NCI-H2196 (cell line): ENCODE measurements around the gene CAPZB.

Experiments
- DNase-seq: peaks from one replicate; lab custom pipeline; 2025; ENCODE audit not compliant: unreplicated experiment; lab: John Stamatoyannopoulos, UW

Gene CAPZB

DNA sequence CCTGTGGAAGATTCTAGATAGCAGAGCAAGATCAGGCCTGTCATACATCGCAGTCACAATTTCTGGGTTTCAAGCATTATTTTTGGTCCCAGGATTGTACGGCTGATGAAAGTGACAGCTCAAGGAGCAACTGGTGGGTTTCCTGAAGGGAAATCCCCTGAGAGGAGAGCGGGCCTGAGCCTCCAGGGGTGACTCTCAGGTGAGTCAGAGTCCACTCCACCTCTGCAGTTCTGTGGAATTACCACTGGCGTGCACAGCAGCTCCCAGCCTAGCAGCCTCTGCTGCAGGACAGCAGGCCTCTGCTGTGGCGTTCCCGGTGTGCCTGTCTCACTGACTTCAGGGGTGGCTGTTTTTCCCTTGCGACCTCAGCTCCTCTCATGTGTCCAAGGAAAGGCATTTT is 148.8 kb downstream of the CAPZB start:
- DNase-seq: no peak

DNA sequence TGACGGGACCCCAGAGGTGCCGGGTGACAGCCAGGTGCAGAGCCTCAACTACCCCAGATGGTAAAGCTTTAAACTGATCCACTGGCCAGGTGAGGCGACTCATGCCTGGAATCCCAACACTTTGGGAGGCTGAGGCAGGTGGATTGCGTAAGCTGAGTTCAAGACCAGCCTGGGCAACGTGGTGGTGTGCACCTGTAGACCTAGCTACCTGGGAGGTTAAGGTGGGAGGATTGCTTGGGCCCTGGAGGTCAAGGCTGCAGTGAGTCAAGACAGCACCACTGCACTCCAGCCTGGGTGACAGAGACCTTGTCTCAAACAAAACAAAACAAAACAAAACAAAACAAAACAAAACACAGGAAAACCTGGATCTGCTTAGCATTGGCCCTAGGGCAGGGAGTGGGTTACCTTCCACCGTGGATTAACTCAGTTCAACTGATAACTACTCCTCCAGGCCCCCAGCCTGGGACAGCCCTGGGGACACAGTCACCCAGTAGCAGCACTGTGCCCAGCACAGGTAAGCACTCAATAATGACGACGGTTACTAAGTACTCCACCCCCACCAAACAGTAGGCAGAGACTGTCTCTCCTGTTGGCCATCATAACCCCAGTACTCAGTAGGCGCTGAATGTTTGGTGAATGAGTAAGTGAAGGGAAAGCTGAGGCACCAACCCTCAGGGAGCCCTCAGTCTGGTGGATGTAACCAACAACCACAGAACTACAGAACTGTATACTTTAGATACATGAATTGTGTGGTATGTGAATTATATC is 151.6 kb downstream of the CAPZB start:
- no peak for DNase-seq

DNA sequence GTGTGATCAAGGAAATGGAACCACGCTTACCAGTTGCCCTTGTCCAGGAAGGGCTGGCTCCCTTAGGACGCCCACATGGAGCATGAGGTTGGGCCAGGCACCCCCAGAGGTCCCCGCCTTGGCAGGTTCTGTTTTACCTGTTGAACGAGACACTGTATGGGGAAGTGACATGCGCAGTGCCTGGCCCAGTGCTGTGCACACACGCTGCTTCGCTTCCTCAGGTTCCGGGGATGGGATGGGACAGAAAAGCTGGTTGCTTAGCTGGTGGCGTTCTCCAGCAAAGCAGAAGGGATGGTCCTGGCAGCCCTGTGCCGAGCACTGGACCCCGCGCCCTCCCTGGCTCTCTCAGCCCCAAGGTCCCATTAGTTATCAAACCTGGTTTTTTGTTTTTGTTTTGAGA is 152.5 kb downstream of the CAPZB start:
- DNase-seq: no peak

DNA sequence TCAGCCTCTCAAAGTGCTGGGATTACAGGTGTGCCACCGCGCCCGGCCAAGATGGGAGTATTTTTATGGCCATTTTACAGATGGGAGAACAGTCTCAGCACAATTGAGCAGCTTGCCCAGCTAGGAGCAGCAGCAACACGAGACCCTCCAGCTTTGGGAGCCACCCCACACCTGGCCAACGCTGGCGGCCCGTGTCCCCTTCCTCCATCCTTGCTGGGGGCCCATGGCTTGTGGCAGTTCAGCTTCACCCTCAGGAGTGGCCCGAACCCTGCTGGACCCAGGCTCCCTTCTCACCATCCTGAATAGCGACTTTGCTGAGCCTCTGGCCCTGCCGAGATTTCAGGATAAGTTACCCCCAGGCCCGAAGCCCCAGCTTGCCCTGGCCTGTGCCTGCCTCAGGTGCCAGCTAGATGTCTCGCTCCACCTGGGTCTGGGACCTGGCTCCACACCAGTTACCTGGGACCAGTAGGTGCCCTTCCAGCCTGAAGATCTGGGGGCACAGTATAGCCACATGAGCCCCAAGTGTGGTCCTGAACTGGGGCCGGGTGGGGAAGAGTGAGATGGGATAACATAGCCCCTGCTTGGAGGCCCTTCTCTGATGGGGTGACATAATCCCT is 154.0 kb downstream of the CAPZB start:
- no peak for DNase-seq

DNA sequence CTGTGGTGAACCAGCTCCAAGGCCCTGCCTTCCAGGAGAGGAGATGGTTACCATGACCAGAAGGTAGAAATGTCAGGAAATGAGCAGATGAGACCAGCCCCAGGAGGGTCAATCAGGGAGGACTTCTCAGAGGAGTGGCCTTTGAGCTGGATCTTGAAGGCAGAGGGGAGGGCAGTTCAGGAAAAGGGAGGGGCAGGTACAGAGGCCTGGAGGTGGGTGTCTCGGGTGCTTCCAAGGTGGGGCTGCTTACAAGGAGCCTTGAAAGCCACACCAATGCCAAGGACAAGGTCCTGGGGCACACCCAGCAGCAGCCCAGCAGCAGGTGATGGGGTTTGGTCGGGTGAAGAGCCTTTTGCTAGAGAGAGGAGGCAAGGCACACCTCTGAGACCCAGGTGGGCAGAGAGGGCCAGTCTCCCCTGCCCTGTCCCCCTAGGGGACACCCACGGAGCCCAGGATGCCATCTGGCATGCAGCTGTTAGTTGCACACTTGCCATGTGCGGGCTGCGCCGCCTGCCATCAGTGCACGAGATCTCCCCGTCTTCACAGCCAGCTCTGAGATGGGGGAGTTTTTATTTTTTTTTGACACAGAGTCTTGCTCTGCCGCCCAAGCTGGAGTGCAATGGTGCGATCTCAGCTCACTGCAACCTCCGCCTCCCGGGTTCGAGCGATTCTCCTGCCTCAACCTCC is 154.7 kb downstream of the CAPZB start:
- no peak for DNase-seq

DNA sequence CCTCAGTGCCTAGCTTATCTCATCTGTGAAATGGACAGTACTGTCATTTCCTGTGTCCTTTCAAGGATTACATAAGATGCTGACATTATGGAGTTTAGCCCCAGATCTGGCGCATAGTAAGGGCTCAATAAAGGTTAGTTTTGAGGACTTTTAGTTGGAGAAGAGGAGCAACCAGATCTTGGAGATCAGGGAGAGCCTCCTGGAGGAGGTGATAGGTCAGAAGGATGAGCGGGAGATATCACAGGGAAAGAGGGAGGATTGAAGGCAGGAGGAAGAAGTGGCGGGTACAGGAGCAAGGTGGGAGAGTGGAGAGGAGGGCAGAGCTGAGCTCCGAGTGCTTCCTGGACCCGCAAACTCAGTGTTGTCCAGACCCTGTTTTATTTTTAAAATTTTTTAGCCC is 155.7 kb downstream of the CAPZB start:
- no peak for DNase-seq

DNA sequence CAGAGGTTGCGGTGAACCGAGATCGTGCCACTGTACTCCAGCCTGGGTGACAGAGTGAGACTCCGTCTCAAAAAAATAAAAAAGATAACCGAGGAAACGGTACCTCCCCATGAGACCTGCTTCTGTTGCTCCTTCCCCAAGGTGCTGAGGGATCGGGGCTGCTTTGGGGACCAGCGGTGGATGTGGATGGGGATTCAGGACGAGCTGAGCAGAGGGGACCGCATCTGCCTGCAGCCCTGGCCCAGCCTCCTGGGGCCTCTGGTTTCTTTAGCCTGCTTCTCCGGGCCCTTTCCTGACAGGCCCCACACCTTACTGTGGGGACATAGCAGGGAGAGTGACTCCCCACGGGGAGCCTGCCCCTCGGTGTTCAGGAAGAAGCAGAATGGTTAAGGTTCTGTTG is 156.2 kb downstream of the CAPZB start:
- no peak for DNase-seq

DNA sequence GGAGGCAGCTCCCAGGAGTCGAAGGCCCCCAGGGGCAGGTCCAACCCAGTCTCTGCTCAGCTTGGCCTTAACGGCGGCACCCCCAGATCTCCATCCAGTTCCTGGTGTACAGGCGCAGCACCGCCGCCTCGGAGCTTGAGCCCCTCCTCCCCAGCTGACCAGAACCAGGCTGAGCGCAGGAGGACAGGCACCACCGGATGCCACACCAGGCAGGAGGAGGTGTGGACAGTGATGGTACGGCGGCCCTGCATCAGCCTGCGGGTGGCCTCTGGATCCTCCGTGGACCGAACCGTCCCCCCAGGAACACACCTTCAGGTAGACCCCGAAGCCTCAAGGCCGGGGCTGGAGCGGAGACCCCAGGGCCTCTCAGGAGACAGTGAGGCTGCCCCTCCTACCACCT is 156.9 kb downstream of the CAPZB start:
- no peak for DNase-seq

DNA sequence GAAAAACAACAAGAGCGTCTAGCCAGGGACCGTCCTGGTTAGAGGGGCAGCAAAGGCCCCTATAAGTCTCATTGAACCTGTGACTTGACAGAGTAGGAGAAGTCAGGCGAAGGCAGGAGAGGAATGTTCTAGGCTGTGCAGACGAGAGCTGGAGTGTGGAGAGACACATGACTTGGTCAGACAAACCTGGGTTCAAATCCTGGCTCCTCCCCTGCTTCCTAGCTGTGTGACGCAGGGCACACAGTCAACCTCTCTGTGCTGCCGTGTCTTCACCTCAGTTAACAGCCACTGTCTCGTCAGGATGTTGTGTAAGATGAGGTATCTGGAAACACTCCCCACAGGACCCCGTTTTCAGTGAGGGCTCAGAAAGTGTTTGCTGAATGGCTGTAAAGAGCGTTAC is 157.6 kb downstream of the CAPZB start:
- no peak for DNase-seq

DNA sequence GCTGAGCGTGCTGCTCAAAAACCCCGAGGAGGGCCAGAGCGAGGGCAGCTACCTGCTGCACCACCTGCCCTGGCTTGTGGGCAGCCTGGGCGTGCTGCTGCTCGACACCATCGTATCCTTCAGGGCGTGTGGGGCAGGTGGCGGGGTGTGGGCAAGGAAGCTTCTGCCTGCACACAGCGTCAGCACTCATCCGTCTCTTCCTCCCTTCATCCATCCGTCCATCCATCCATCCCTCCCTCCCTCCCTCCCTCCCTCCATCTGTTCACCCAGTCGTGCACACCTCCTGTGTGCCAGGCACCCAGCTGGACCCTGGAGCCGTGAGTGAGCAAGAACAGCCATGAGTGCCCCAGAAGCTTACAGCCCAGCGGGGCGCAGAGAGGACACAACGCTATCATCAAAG is 158.0 kb downstream of the CAPZB start:
- DNase-seq: no peak

DNA sequence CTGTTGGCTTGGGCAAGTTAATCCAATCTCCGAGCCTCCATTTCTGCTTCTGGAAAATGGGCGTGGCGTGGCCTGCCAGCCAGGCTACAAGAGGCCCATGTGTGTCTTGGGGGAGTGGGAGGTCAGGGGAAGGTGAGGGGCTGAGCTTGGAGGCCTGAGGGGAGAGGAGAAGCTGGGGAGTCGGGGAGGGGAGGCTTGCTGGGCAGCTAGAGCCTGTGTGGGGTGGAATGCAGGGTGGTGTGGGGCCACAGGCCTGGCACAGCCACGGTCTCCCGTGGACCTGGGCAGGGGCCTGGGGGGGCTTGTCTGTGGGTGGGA is 158.6 kb downstream of the CAPZB start:
- DNase-seq: no peak

DNA sequence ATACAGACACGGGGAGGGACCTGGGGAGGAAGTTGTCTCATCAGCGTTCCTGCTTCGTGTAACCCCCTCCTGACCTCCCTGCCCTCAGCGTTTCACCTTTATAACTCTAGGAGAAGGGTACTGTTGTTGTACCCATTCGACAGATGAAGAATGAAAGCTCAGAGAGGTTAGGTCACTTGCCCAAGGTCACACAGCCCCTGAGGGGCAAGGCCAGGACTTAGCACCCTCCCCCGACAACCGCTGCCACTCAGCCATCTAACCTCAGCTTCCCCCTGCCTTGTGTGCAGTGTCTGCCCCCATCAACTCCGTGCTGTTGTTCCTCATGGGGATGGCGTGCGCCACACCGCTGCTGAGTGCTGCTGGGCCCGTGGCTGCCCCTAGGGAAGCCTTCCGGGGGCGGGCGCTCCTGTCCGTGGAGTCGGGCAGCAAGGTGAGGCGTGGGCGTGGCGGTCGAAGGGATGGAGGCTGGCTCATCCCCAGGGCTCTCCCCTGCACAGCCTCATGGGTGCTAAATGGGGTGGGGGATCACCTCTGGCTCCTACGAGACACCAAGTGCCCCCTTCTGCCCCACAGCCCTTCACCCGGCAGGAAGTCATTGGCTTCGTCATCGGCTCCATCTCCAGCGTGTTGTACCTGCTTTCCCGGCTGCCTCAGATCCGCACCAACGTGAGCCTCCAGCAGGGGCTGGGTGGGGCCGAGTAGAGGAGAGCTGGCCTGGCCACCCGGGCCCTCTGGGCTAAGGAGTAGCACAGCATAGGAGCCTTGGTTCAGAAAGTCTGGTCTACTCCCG is 159.2 kb downstream of the CAPZB start:
- no peak for DNase-seq

DNA sequence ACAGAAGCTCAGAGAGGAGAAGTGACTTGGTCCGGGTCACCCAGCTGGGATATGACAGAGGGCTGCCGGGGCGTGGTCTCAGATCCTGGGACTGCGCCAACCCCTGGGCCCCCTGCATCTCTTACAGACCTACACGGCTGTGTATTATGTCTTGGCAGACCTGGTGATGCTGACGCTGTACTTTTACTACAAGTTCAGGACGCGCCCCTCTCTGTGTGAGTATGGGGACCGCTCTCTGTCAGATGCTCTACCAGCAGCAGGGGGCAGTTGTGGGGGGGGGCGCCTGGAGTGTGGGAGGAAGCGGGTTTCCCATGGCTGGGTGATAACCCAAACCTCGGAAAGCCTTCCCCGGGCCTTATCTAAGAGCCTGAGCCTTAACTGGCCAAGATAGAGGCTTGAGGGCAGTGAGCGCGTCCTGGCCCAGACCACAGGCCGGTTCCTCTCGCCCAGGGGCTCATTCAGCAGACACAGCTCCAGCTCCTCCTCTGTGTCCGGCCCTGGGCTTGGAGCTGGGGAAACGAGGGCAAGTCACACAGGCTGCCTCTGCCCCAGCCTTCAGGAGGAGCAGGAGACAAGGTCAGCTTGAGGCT is 159.9 kb downstream of the CAPZB start:
- DNase-seq: no peak

DNA sequence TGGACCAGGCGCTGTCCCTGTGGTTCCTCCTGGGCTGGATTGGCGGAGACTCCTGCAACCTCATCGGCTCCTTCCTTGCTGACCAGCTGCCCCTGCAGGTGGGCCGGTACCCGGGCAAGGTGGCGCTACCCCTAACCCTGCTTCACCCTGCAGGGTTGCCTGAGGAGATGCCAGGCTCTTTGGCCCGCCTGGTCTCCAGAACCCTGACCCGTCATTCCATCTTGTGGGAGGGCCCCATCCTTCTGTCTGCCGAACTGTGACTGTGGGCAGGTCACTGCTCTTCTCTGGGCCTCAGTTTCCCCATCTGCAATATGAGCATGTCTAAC is 160.7 kb downstream of the CAPZB start:
- DNase-seq: no peak

DNA sequence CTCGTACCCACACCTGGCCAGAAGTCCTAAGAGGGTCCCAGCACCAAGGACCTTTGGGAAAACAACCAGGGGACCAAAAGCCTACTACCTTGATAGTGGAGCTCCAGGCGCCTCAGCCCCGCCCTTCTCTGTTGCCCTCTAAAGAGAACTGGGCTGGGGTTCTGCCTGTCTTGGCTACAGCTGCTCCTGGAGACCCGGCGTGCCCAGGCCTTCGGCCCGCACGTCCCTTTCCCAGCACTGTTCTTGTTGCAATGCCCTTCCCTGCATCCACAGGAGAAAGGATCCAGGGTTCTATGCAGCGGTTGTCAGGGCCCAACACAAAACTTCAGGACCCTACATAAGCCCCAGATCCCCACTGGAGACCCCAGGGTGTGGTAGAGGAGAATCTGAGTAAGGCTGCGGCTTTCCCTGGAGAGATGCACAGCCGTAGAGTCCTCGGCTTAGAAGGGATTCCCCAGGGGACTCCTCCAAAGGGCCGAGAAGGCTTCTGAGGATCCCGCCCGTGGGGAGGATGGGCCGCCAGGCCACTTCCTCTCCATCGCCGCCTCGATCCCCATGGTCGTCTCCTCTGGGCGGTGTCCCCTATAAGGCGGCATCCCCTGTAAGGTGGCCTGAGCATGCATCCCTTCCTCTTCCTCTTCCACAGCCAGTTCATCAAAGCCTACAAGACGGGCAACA is 161.2 kb downstream of the CAPZB start:
- DNase-seq: no peak

DNA sequence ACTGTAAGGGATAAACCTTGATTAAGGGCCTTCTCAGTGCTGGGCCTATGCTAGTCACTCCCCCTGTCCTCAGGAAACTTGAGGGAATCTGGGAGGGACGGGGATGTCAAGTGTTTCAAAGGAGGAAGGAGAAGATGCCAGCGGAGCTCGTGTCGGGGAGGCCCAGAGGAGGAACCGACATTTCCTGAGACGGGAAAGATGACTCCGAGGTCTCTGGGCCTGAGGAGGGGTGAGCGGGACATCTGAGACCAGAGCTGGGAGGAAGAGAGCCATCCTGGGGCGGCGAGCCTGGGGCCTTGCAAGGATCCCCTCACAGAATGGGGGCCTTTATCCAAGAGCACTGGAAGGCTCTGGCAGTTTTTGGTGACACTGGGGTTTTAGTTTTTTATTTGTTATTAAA is 162.9 kb downstream of the CAPZB start:
- no peak for DNase-seq

DNA sequence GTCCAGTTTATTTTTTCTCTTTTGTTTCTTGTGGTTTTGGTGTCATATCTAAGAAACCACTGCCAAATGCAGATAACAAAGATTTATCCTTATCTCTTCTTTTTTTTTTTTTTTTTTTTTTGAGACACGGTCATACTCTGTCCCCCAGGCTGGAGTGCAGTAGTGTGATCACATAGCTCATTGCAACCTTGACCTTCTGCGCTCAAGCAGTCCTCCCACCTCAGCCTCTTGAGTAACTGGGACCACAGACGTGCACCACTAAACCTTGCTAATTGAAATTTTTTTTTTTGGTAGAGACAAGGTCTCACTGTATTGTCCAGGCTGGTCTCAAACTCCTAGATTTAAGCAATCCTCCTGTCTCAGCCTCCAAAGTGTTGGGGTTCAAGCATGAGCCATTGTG is 164.3 kb downstream of the CAPZB start:
- DNase-seq: no peak

DNA sequence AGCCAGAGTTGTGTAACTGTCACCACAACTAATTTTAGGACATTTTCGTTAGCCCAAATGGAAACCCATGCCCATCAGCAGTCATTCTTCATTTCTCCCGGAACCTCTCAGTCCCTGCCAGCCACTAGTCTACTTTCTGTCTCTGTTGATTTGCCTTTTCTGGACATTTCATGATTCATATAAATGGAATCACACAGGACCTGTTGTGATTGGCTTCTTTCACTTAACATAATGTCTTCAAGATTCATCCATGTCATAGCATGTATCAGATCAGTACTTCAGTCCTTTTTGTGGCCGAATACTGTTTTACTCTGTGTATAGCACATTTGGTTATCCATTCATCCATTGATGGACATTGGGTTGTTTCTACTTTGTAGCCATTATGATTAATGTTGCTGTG is 166.1 kb downstream of the CAPZB start:
- DNase-seq: no peak

DNA sequence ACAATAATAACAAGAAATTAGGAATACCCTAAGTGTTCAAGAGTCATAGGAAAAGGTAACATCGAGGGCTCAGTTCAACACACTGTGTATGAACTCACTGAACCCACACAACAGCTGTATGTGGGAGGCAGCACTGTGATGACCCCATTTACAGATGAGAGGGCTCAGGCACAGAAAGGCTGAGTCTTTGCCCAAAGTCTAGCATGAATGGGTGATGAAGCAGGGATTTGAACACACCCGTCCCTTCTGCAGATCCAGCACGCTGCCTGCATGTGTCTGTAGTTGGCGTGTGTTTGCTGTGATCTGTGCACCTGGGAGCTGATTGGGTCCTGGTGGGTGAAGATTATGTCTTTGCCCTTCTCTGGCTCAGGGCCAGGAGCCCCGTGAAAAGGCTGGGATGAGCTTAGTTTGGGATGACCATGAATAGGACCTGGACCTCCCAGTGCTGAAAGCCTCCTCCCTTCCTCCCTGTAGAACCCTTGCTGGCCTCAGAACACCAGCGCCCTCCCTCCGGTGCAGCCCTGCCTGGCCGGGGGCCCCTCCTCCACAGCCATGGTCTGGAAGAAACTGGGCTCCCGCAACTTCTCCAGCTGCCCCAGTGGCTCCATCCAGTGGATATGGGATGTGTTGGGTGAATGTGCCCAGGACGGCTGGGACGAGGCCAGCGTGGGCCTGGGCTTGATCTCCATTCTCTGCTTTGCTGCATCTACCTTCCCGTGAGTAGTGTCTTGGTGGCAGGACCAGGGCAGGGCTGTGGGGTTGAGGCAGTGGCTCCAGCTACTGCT is 168.0 kb downstream of the CAPZB start:
- no peak for DNase-seq
